ENCODE results near the gene ETFRF1. TPM values are rescaled to one million over a fixed set of nuclear protein-coding genes. Genes with fewer than 3 reads are reported as not detected.

ETFRF1 gene
- total RNA-seq, 1 donor from 2014 or later = 14.2 TPM

- peaks cover 4% of the 10 kb centered on the region for H3K4me1 Mint-ChIP-seq (ENCODE audit: unreplicated experiment)
- peaks cover 18% of the 10 kb centered on the region for H3K36me3 Mint-ChIP-seq
- no peak for DNase-seq (ENCODE audit: extremely low spot score, unreplicated experiment)
- TF ChIP-seq, protein P1, sequence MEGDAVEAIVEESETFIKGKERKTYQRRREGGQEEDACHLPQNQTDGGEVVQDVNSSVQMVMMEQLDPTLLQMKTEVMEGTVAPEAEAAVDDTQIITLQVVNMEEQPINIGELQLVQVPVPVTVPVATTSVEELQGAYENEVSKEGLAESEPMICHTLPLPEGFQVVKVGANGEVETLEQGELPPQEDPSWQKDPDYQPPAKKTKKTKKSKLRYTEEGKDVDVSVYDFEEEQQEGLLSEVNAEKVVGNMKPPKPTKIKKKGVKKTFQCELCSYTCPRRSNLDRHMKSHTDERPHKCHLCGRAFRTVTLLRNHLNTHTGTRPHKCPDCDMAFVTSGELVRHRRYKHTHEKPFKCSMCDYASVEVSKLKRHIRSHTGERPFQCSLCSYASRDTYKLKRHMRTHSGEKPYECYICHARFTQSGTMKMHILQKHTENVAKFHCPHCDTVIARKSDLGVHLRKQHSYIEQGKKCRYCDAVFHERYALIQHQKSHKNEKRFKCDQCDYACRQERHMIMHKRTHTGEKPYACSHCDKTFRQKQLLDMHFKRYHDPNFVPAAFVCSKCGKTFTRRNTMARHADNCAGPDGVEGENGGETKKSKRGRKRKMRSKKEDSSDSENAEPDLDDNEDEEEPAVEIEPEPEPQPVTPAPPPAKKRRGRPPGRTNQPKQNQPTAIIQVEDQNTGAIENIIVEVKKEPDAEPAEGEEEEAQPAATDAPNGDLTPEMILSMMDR (conservative IDR thresholded peaks at IDR 0.05) = no peak
- H3K4me3 Mint-ChIP-seq = no peak overlapping the region
- H3K9me3 Mint-ChIP-seq = no peaks in the 10 kb centered on the region
- H3K27me3 Mint-ChIP-seq = no peaks in the 10 kb centered on the region
- no peak overlapping the region for H3K27ac Mint-ChIP-seq
These were observed 2.6 kb downstream of the ETFRF1 start for GRCh38 chr12:25197608-25198007.

DNA sequence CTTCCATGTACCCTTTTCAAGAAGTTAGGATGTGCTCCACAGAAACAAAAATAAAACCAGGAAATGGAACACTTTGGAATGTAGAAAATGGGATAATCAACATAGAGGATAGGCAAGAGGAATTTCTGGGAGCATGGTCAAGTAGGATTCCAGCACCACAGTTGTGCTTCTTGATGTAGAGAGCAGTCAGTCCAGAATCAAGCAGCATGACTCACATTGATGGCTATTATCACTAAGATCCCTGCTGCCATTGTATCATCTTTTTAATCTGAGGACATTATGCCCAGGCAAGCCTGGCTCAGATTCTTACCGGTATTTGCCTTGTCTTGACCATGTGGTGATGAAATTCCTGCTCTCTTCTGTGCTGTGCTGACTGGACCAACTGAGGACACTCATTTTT lies 5.7 kb downstream of the ETFRF1 start:
- no peaks in the 10 kb centered on the region for H3K9me3 Mint-ChIP-seq
- H3K4me3 Mint-ChIP-seq = no peak overlapping the region
- H3K4me1 Mint-ChIP-seq (ENCODE audit: unreplicated experiment) = no peaks in the 10 kb centered on the region
- TF ChIP-seq, protein P1 (conservative IDR thresholded peaks at IDR 0.05) = no peak
- H3K36me3 Mint-ChIP-seq = peaks cover 29% of the 10 kb centered on the region
- DNase-seq (ENCODE audit: extremely low spot score, unreplicated experiment) = no peak
- H3K27ac Mint-ChIP-seq = no peak overlapping the region
- H3K27me3 Mint-ChIP-seq = no peaks in the 10 kb centered on the region

- Mint-ChIP-seq H3K4me3 (no peak overlapping the region), H3K36me3 (peaks cover 39% of the 10 kb centered on the region), H3K27me3 (no peaks in the 10 kb centered on the region), H3K9me3 (no peaks in the 10 kb centered on the region), H3K27ac (no peak overlapping the region), H3K4me1 (ENCODE audit: unreplicated experiment) (no peaks in the 10 kb centered on the region)
- no peak for DNase-seq (ENCODE audit: extremely low spot score, unreplicated experiment)
- TF ChIP-seq, protein P1 (conservative IDR thresholded peaks at IDR 0.05) = no peak
These were observed 7.1 kb downstream of the ETFRF1 start for GRCh38 chr12:25202137-25202536.

- H3K36me3 Mint-ChIP-seq = peaks cover 34% of the 10 kb centered on the region
- H3K27ac Mint-ChIP-seq = no peak overlapping the region
- no peak overlapping the region for H3K4me3 Mint-ChIP-seq
- H3K27me3 Mint-ChIP-seq = no peaks in the 10 kb centered on the region
- DNase-seq (ENCODE audit: extremely low spot score, unreplicated experiment) = no peak
- TF ChIP-seq, protein P1 (conservative IDR thresholded peaks at IDR 0.05) = no peak
- no peaks in the 10 kb centered on the region for H3K9me3 Mint-ChIP-seq
- H3K4me1 Mint-ChIP-seq (ENCODE audit: unreplicated experiment) = no peaks in the 10 kb centered on the region
These were observed 12.4 kb downstream of the ETFRF1 start for GRCh38 chr12:25207411-25207810.

GRCh38 chr12:25207846-25208245 lies 12.8 kb downstream of the ETFRF1 start:
- peaks cover 31% of the 10 kb centered on the region for H3K36me3 Mint-ChIP-seq
- H3K4me3 Mint-ChIP-seq = no peak overlapping the region
- H3K9me3 Mint-ChIP-seq = no peaks in the 10 kb centered on the region
- TF ChIP-seq, protein P1 (conservative IDR thresholded peaks at IDR 0.05) = no peak
- DNase-seq (ENCODE audit: extremely low spot score, unreplicated experiment) = no peak
- no peaks in the 10 kb centered on the region for H3K4me1 Mint-ChIP-seq (ENCODE audit: unreplicated experiment)
- no peaks in the 10 kb centered on the region for H3K27me3 Mint-ChIP-seq
- no peak overlapping the region for H3K27ac Mint-ChIP-seq

DNA sequence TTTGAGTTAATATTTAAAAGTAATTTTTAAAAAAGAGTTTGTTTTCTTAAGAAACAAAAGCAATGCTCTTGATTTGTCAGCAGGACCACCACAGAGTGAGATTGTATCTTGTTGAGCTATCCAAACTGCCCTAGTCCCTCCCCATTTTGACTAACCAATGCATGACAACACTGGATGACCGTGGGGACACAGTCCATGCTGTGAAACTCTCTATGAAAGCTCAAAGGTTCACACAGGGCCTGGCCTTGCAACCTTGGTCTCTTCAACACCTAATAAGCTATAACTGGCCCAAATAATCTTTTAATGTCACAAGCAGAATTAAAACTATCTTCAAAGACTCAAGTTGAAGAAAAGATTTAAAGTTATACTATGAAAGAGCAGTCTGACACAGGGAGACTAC lies 13.5 kb downstream of the ETFRF1 start:
- no peaks in the 10 kb centered on the region for H3K4me1 Mint-ChIP-seq (ENCODE audit: unreplicated experiment)
- no peak overlapping the region for H3K27ac Mint-ChIP-seq

More for the DNA sequence above, 13.5 kb downstream of the ETFRF1 start:
- DNase-seq (ENCODE audit: extremely low spot score, unreplicated experiment) = no peak
- H3K9me3 Mint-ChIP-seq = no peaks in the 10 kb centered on the region
- peaks cover 25% of the 10 kb centered on the region for H3K36me3 Mint-ChIP-seq
- H3K27me3 Mint-ChIP-seq = no peaks in the 10 kb centered on the region
- TF ChIP-seq, protein P1 (conservative IDR thresholded peaks at IDR 0.05) = no peak
- H3K4me3 Mint-ChIP-seq = no peak overlapping the region

Measured in type B pancreatic cell (in vitro differentiated cells).